HG02610 (cell line): ENCODE measurements around the gene ZNF654.

Experiments used
- ATAC-seq: cut with Tn5 transposase; IDR thresholded peaks from one replicate; pipeline ENCODE4 v1.9.1; 2021; ENCODE audit warnings: mild to moderate bottlenecking, moderate library complexity; ENCODE audit not compliant: unreplicated experiment

Gene ZNF654

DNA sequence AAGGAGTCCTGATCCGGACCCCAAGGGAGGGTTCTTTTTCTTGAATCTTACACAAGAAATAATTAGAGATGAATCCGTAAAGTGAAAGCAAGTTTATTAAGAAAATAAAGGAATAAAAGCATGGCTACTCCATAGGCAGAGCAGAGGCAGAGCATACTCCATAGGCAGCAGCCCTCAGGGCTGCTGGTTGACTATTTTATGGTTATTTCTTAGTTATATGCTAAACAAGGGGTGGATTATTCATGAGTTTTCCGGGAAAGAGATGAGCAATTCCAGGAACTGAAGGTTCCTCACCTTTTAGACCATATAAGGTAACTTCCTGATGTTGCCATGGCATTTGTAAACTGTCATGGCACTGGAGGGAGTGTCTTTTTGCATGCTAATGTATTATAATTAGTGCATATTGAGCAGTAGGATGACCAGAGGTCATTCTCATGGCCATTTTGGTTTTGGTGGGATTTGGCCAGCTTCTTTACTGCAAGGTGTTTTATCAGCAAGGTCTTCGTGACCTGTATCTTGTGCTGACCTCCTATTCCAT lies 132.9 kb downstream of the ZNF654 start:
- no peak for ATAC-seq

DNA sequence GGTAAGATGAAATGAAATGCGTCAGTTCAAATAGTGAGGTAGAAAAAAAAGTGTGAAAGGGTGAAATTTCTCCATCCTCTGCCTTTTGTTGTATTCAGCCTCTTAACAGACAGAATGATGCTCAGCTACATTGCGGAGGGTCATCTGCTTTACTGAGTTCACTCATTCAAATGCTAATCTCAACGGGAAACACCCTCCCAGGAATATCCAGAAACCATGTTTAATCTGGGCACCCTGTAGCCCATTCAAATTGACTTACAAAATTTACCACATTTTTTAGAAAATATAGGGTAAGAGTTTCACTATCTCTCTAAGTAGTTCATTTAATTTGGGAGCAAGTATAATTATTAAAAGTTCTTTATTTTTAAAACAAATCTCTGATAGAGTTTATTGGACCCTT lies 133.6 kb downstream of the ZNF654 start:
- ATAC-seq: no peak
